Upper lobe of left lung (tissue), 6 donors: ENCODE results near the gene GDF2. TPM values are rescaled to one million over a fixed set of nuclear protein-coding genes. Genes with fewer than 3 reads are reported as not detected.

Experiments used
- ATAC-seq, 2 donors: fragments of 200-7000 bp; cut with Tn5 transposase; one replicate each; pipeline ENCODE4 v1.9.1; 2022; ENCODE audit warnings: mild to moderate bottlenecking in 2 of 2, moderate library complexity in 2 of 2; ENCODE audit not compliant: low FRiP score in 2 of 2
- DNase-seq, 2 donors: peaks; one replicate each; pipeline ENCODE4 v3.0.0-alpha.2; 2019 to 2020
- H3K27ac ChIP-seq, 4 donors: fragments of 200-600 bp; sonication (generic); one replicate each; pipeline ENCODE4 v1.5.1; 2016 to 2019
- H3K27me3 ChIP-seq, 4 donors: fragments of 200-600 bp; sonication (generic); one replicate each; pipeline ENCODE4 v1.5.1; 2017 to 2019
- H3K36me3 ChIP-seq, 4 donors: fragments of 200-600 bp; sonication (generic); one replicate each; pipeline ENCODE4 v1.5.1; 2016 to 2019
- H3K4me1 ChIP-seq, 4 donors: fragments of 200-600 bp; sonication (generic); one replicate each; pipeline ENCODE4 v1.5.1; 2018 to 2019
- H3K4me3 ChIP-seq, 4 donors: fragments of 200-600 bp; sonication (generic); one replicate each; pipeline ENCODE4 v1.5.1; 2017 to 2019; ENCODE audit warnings: mild to moderate bottlenecking in 2 of 4, moderate library complexity in 1 of 4
- H3K9me3 ChIP-seq, 4 donors: fragments of 200-600 bp; sonication (generic); one replicate each; pipeline ENCODE4 v1.5.1; 2018 to 2019
- CTCF ChIP-seq, 6 experiments: fragments of 450-650 bp in 4 of 6; fragments of 200-600 bp in 2 of 6; sonication (generic) in 2 of 6; IDR thresholded peaks; one replicate each; pipeline ENCODE4 v1.5.1; 2016 to 2019; ENCODE audit warnings: antibody characterized with exemption in 6 of 6
- EP300 ChIP-seq, 4 donors: sonication (generic); formaldehyde crosslinking; IDR thresholded peaks; one replicate each; pipeline ENCODE4 v1.5.1; 2017; ENCODE audit warnings: antibody characterized with exemption in 4 of 4, control low read depth in 2 of 4
- POLR2A ChIP-seq, 4 donors: fragments of 450-650 bp; IDR thresholded peaks; one replicate each; pipeline ENCODE4 v1.5.1; 2016 to 2017; ENCODE audit warnings: antibody characterized with exemption in 4 of 4, mild to moderate bottlenecking in 2 of 4
- POLR2AphosphoS5 ChIP-seq, 2 donors: sonication (generic); formaldehyde crosslinking; IDR thresholded peaks; one replicate each; pipeline ENCODE4 v1.5.1; 2017; ENCODE audit warnings: antibody characterized with exemption in 2 of 2
- WGBS, 2 donors: methylation state at CpG; one replicate each; pipeline ENCODE4 v1.1.5; 2017 to 2018; 5-methylcytosine and 5-hydroxymethylcytosine counted together
- total RNA-seq, 6 donors: library from RNA; depleted of rRNA in 4 of 6; stranded (reverse); fragments of >200 nt in 4 of 6; gene quantifications; one replicate each; pipeline versions ENCODE4 v1.1.0 to v1.2.1, GENCODE V29; 2016 to 2021
- donor health status: DM: no; HTN: no; CAD: no; lungs with moderate emphysema.
- donor health status: DM: no; HTN: yes; CAD: no; lungs with severe emphysema.

Gene GDF2
- total RNA-seq, 6 donors from 2014 or later: not detected

GRCh38 chr10:47303866-47304265 lies 18.4 kb upstream of the GDF2 start:
- peaks cover 0 to 14% (median 5%) of the 10 kb centered on the region in 4 donors for H3K27me3 ChIP-seq
- H3K4me3 ChIP-seq: no peak overlapping the region
- ATAC-seq (no peak), DNase-seq (no peak)
- WGBS, 2 donors: 82 to 85% methylated on average over 4 to 6 of the region's 6 CpGs
- TF ChIP-seq POLR2AphosphoS5 (IDR thresholded peaks at IDR 0.05) (no peak), EP300 (IDR thresholded peaks at IDR 0.05) (no peak), CTCF (IDR thresholded peaks at IDR 0.05) (no peak), POLR2A (IDR thresholded peaks at IDR 0.05) (no peak)
- no peaks in the 10 kb centered on the region for H3K9me3 ChIP-seq
- H3K4me1 ChIP-seq: peaks cover 0 to 12% (median 6%) of the 10 kb centered on the region in 4 donors
- H3K27ac ChIP-seq: no peak overlapping the region
- H3K36me3 ChIP-seq: no peaks in the 10 kb centered on the region

- no peaks in the 10 kb centered on the region for H3K9me3 ChIP-seq
- H3K4me3 ChIP-seq: no peak overlapping the region
- no peaks in the 10 kb centered on the region for H3K36me3 ChIP-seq
- TF ChIP-seq CTCF (IDR thresholded peaks at IDR 0.05): no peak
- TF ChIP-seq POLR2AphosphoS5 (IDR thresholded peaks at IDR 0.05): no peak
- TF ChIP-seq POLR2A (IDR thresholded peaks at IDR 0.05): no peak
- no peak for TF ChIP-seq EP300 (IDR thresholded peaks at IDR 0.05)
- DNase-seq (no peak), ATAC-seq (no peak)
- H3K4me1 ChIP-seq: peaks cover 0 to 4% (median 2%) of the 10 kb centered on the region in 4 donors
- H3K27me3 ChIP-seq: peaks cover 0 to 5% (median 1%) of the 10 kb centered on the region in 4 donors
- H3K27ac ChIP-seq: no peak overlapping the region
- 57 to 60% methylated on average over 2 of the region's 2 CpGs for WGBS, 2 donors
These were observed 16.7 kb upstream of the GDF2 start for GRCh38 chr10:47305566-47305965.

- Histone ChIP-seq H3K36me3 (no peaks in the 10 kb centered on the region), H3K27me3 (no peaks in the 10 kb centered on the region), H3K4me1 (no peaks in the 10 kb centered on the region), H3K4me3 (no peak overlapping the region), H3K27ac (no peak overlapping the region), H3K9me3 (no peaks in the 10 kb centered on the region)
- TF ChIP-seq EP300 (IDR thresholded peaks at IDR 0.05) (no peak), POLR2A (IDR thresholded peaks at IDR 0.05) (no peak), POLR2AphosphoS5 (IDR thresholded peaks at IDR 0.05) (no peak), CTCF (IDR thresholded peaks at IDR 0.05) (no peak)
- ATAC-seq (no peak), DNase-seq (no peak)
- WGBS, 2 donors: 69 to 71% methylated on average over 10 of the region's 10 CpGs
These were observed 15.7 kb upstream of the GDF2 start for GRCh38 chr10:47306387-47307210.

GRCh38 chr10:47307381-47307780 lies 14.9 kb upstream of the GDF2 start:
- no peaks in the 10 kb centered on the region for H3K4me1 ChIP-seq
- no peaks in the 10 kb centered on the region for H3K9me3 ChIP-seq
- TF ChIP-seq POLR2A (IDR thresholded peaks at IDR 0.05) (no peak), EP300 (IDR thresholded peaks at IDR 0.05) (no peak), POLR2AphosphoS5 (IDR thresholded peaks at IDR 0.05) (no peak), CTCF (IDR thresholded peaks at IDR 0.05) (no peak)
- no peak for ATAC-seq
- no peaks in the 10 kb centered on the region for H3K27me3 ChIP-seq
- H3K27ac ChIP-seq: no peak overlapping the region
- no peak for DNase-seq
- 84 to 90% methylated on average over 3 of the region's 3 CpGs for WGBS, 2 donors
- no peaks in the 10 kb centered on the region for H3K36me3 ChIP-seq
- H3K4me3 ChIP-seq: no peak overlapping the region

GRCh38 chr10:47308775-47309174 lies 13.5 kb upstream of the GDF2 start:
- 48 to 78% methylated on average over 7 to 9 of the region's 9 CpGs for WGBS, 2 donors
- H3K27me3 ChIP-seq: no peaks in the 10 kb centered on the region
- H3K4me3 ChIP-seq: no peak overlapping the region
- H3K27ac ChIP-seq: no peak overlapping the region
- DNase-seq: no peak
- H3K9me3 ChIP-seq: no peaks in the 10 kb centered on the region
- no peak for ATAC-seq
- TF ChIP-seq POLR2AphosphoS5 (IDR thresholded peaks at IDR 0.05) (no peak), CTCF (IDR thresholded peaks at IDR 0.05) (no peak), EP300 (IDR thresholded peaks at IDR 0.05) (no peak), POLR2A (IDR thresholded peaks at IDR 0.05) (no peak)
- no peaks in the 10 kb centered on the region for H3K36me3 ChIP-seq
- H3K4me1 ChIP-seq: no peaks in the 10 kb centered on the region
